ENCODE data around the gene CCDC194.

- TF ChIP-seq CTCF (IDR thresholded peaks at IDR 0.05; ENCODE audit: poor library complexity, severe bottlenecking): no peak
- TF ChIP-seq EZH2 (IDR thresholded peaks at IDR 0.05; ENCODE audit: borderline replicate concordance, insufficient read depth, low read length, poor library complexity, severe bottlenecking): no peak
- no peak for TF ChIP-seq SMC3 (conservative IDR thresholded peaks at IDR 0.05; ENCODE audit: poor library complexity)
These were observed 10.0 kb upstream of the CCDC194 start for GRCh38 chr19:17404015-17404414.
